K562 (cell line): ENCODE measurements around the gene MIEN1. TPM values are rescaled to one million over a fixed set of nuclear protein-coding genes. Genes with fewer than 3 reads are reported as not detected.

Experiments used
- ATAC-seq: fragments of 200-7000 bp; cut with Tn5 transposase; 3 replicates; pipeline ENCODE4 v1.9.1; 2020; ENCODE audit warnings: moderate library complexity
- BruUV-seq: library from RNA; stranded (reverse); fragments of 400-500 nt; replicated peaks from 2 replicates; lab custom pipeline; 2021; lab: Mats Ljungman, UMichigan
- CTCF ChIA-PET: fragments of 300-600 bp; formaldehyde crosslinking; extraction: SDS; loops from one replicate; lab custom pipeline; 2021; ENCODE audit warnings: low intra/inter-chr PET ratio; lab: Yijun Ruan, JAX
- POLR2A ChIA-PET: fragments of 300-600, 350-650 bp; sonication (Branson Sonifier 250); formaldehyde crosslinking; extraction: SDS; loops from one replicate; lab custom pipeline; 2021; ENCODE audit warnings: antibody characterized with exemption, inconsistent platforms; lab: Yijun Ruan, JAX
- DNase-seq, 4 experiments: peaks; one replicate each; pipeline versions ENCODE4 v3.0.0 to v3.0.0-alpha.2; 2011 to 2018; ENCODE audit warnings: low spot score in 3 of 4, mixed read lengths in 3 of 4; ENCODE audit errors: extremely low read depth in 1 of 4
- FAIRE-seq: peaks from 2 replicates; lab custom pipeline; 2011; peaks lifted over from hg19 to GRCh38; lab: Jason Lieb, UNC
- H2AFZ ChIP-seq: 2 replicates; pipeline ENCODE4 v1.6.0; 2011; ENCODE audit warnings: low read depth, low read length, control low read depth, inconsistent platforms
- H3K27ac ChIP-seq: fragments of 200-600 bp; 3 replicates; pipeline ENCODE4 v1.8.0; 2011; ENCODE audit warnings: low read depth, mild to moderate bottlenecking, control low read depth, inconsistent platforms, low read length, moderate library complexity, mixed read lengths; ENCODE audit errors: extremely low read depth
- H3K27me3 ChIP-seq, 2 experiments: fragments of 300-600 bp in 1 of 2; 2 replicates in 1 of 2; 3 replicates in 1 of 2; pipeline versions ENCODE4 v1.6.0 to v1.8.0; 2011; ENCODE audit warnings: inconsistent platforms in 2 of 2, low read length in 2 of 2, mild to moderate bottlenecking in 1 of 2, mixed read lengths in 1 of 2, moderate library complexity in 1 of 2; ENCODE audit not compliant: control insufficient read depth in 2 of 2, insufficient read depth in 2 of 2
- H3K36me3 ChIP-seq: fragments of 300-600 bp; 3 replicates; pipeline ENCODE4 v1.8.0; 2011; ENCODE audit warnings: mild to moderate bottlenecking, low read length, inconsistent platforms; ENCODE audit not compliant: control insufficient read depth, insufficient read depth
- H3K4me1 ChIP-seq, 2 experiments: fragments of 200-600 bp in 1 of 2; replicated peaks in 1 of 2; 2 replicates in 1 of 2; 3 replicates in 1 of 2; pipeline versions ENCODE4 v1.5.1 to v1.8.0; 2011; ENCODE audit warnings: inconsistent platforms in 2 of 2, low read length in 2 of 2, mild to moderate bottlenecking in 1 of 2, mixed read lengths in 1 of 2, moderate library complexity in 1 of 2; ENCODE audit not compliant: control insufficient read depth in 2 of 2, insufficient read depth in 2 of 2
- H3K4me2 ChIP-seq: 2 replicates; pipeline ENCODE4 v1.6.1; 2011; ENCODE audit warnings: low read length, control low read depth, inconsistent platforms, mixed read lengths; ENCODE audit not compliant: insufficient read depth
- H3K4me3 ChIP-seq: fragments of 200-600 bp; sonication (generic), shearing (Covaris generic); 2 replicates; pipeline ENCODE4 v1.5.1; 2016; ENCODE audit warnings: control low read depth, inconsistent platforms
- H3K79me2 ChIP-seq: fragments of 200-600 bp; 3 replicates; pipeline ENCODE4 v1.8.0; 2011; ENCODE audit warnings: low read length, inconsistent platforms; ENCODE audit not compliant: control insufficient read depth, insufficient read depth
- H3K9ac ChIP-seq, 2 experiments: 2 replicates each; pipeline versions ENCODE4 v1.6.0 to v1.6.1; 2011; ENCODE audit warnings: low read depth in 2 of 2, low read length in 2 of 2, control low read depth in 1 of 2, inconsistent platforms in 1 of 2, mild to moderate bottlenecking in 1 of 2, mixed read lengths in 1 of 2; ENCODE audit not compliant: insufficient read depth in 1 of 2
- H3K9me1 ChIP-seq: one replicate; pipeline ENCODE4 v1.6.0; 2011; ENCODE audit warnings: inconsistent platforms, mild to moderate bottlenecking, low read length, moderate library complexity; ENCODE audit not compliant: control insufficient read depth, insufficient read depth
- H3K9me3 ChIP-seq: replicated peaks from 2 replicates; pipeline ENCODE4 v1.5.1; 2011; ENCODE audit warnings: low read depth, low read length, inconsistent platforms; ENCODE audit not compliant: control insufficient read depth, insufficient read depth
- H4K20me1 ChIP-seq: replicated peaks from 2 replicates; pipeline ENCODE4 v1.6.1; 2011; ENCODE audit warnings: low read length, inconsistent platforms, mixed read lengths; ENCODE audit not compliant: control insufficient read depth, insufficient read depth
- BCOR ChIP-seq: fragments of 450-650 bp; IDR thresholded peaks from 2 replicates; pipeline ENCODE4 v1.6.1; 2016
- CSDE1 ChIP-seq, 2 experiments: fragments of 450-650 bp; IDR thresholded peaks; 2 replicates each; pipeline ENCODE4 v1.6.1; 2016; ENCODE audit warnings: mild to moderate bottlenecking in 1 of 2
- FOXM1 ChIP-seq, 2 experiments: fragments of 450-650 bp in 1 of 2; sonication (generic) in 1 of 2; formaldehyde crosslinking in 1 of 2; IDR thresholded peaks; 2 replicates each; pipeline versions ENCODE4 v1.6.1 to v1.9.0; 2017 to 2022; ENCODE audit warnings: low read depth in 2 of 2, mild to moderate bottlenecking in 2 of 2, missing genetic modification reagents in 1 of 2, moderate library complexity in 1 of 2
- MCM5 ChIP-seq: fragments of 450-650 bp; IDR thresholded peaks from 2 replicates; pipeline ENCODE4 v1.6.1; 2016; ENCODE audit warnings: low read depth
- MCM7 ChIP-seq, 2 experiments: fragments of 450-650 bp; IDR thresholded peaks; 2 replicates each; pipeline ENCODE4 v1.6.1; 2016 to 2018
- MECOM ChIP-seq: fragments of 250-450 bp; sonication (Bioruptor Pico); IDR thresholded peaks from 2 replicates; pipeline ENCODE4 v1.8.0; 2022; ENCODE audit warnings: inconsistent platforms
- SMARCC2 ChIP-seq: fragments of 450-650 bp; IDR thresholded peaks from 2 replicates; pipeline ENCODE4 v1.6.1; 2017; ENCODE audit warnings: antibody characterized with exemption, moderate library complexity, mild to moderate bottlenecking, low read depth
- ZBTB8A ChIP-seq: fragments of 450-650 bp; IDR thresholded peaks from 2 replicates; pipeline ENCODE4 v1.6.1; 2018; ENCODE audit warnings: mild to moderate bottlenecking, moderate library complexity; ENCODE audit not compliant: partially characterized antibody
- ZKSCAN8 ChIP-seq: fragments of 200-800 bp; sonication (Bioruptor generic); IDR thresholded peaks from 2 replicates; pipeline ENCODE4 v1.6.1; 2016; ENCODE audit warnings: missing genetic modification characterization, missing compliant biosample characterization
- ZNF121 ChIP-seq: sonication (generic); formaldehyde crosslinking; conservative IDR thresholded peaks from 2 replicates; pipeline ENCODE4 v1.8.0; 2022; ENCODE audit warnings: missing genetic modification reagents
- WGBS: fragments of 100-300 bp; shearing (Covaris generic); methylation state at CpG from one replicate; pipeline ENCODE4 v1.1.6; 2016; ENCODE audit warnings: low coverage, mixed read lengths; ENCODE audit not compliant: insufficient coverage; ENCODE audit errors: missing lambda C conversion rate; 5-methylcytosine and 5-hydroxymethylcytosine counted together
- in situ Hi-C: fragments of 300-500 bp; cut with MboI; formaldehyde crosslinking; loops from 4 replicates; pipeline ENCODE4 v1.15.0; 2018; ENCODE audit warnings: inconsistent platforms, mixed read lengths
- intact Hi-C: fragments of 100-400 bp; cut with micrococcal nuclease; formaldehyde crosslinking; loops from 2 replicates; pipeline ENCODE4 v1.14.2; 2022
- polyA plus RNA-seq, 8 experiments: library from polyadenylated mRNA; depleted of rRNA in 4 of 8; stranded (reverse) in 5 of 8; unstranded in 3 of 8; fragments of >200 nt; fragmentation: Nextera tagmentation in 2 of 8; fragmentation: Illumina TruSeq in 1 of 8; extraction: Ambion mirVana in 2 of 8; extraction: Trizol in 1 of 8; gene quantifications; 2 replicates each; pipeline versions ENCODE4 v1.2.1 to v1.2.3, GENCODE V29; 2011 to 2014; ENCODE audit warnings: inconsistent platforms in 1 of 8, missing spikeins in 1 of 8
- total RNA-seq, 7 experiments: library from RNA; depleted of rRNA in 6 of 7; stranded (reverse); fragments of >200 nt in 6 of 7; fragmentation: Illumina TruSeq in 2 of 7; extraction: Trizol in 2 of 7; gene quantifications; 2 replicates each; pipeline versions ENCODE4 v1.2.1 to v1.2.3, GENCODE V29; 2011 to 2021; ENCODE audit warnings: low replicate concordance in 1 of 7
- TF ChIP-seq, protein P1 (sequence below), 2 experiments: fragments of 450-650 bp; conservative IDR thresholded peaks; 2 replicates each; pipeline ENCODE4 v1.6.1; 2017; ENCODE audit warnings: mild to moderate bottlenecking in 2 of 2, moderate library complexity in 2 of 2
- TF ChIP-seq, protein P2 (sequence below): fragments of 450-650 bp; formaldehyde crosslinking; IDR thresholded peaks from 2 replicates; pipeline ENCODE4 v1.4.0; 2022; ENCODE audit warnings: missing genetic modification characterization
- TF ChIP-seq, protein P3 (sequence below): fragments of 250-450 bp; sonication (Bioruptor Pico); IDR thresholded peaks from 2 replicates; pipeline ENCODE4 v1.8.0; 2022; ENCODE audit warnings: moderate library complexity, mild to moderate bottlenecking, inconsistent platforms
- TF ChIP-seq, protein P4 (sequence below): fragments of 150-350 bp; IDR thresholded peaks from 2 replicates; pipeline ENCODE4 v1.6.1; 2014; ENCODE audit warnings: low read depth, mild to moderate bottlenecking, low read length, borderline replicate concordance
- TF ChIP-seq, protein P5 (sequence below), 2 experiments: fragments of 450-650 bp; IDR thresholded peaks; 2 replicates each; pipeline ENCODE4 v1.6.1; 2016

MIEN1 gene
- total and polyA plus RNA-seq, 9 of the 15 experiments (the other 6 are each of a cell fraction or from before 2014, with no cell fraction given) = 61.3 to 142 (median 78.9) TPM

DNA sequence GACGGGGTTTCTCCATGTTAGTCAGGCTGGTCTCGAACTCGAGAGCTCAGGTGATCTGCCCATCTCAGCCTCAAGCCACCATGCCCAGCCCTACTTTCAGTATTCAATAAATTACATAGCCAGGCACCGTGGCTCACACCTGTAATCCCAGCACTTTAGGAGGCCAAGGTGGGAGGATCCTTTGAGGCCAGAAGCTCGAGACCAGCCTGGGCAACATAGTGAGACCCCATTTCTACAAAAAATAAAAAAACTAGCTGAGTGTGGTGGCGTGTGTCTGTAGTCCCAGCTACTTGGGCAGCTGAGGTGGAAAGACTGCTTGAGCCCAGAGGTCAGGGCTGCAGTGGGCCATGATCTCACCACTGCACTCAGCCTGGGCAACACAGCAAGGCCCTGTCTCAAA, 8.2 kb downstream of the MIEN1 start:
- peaks cover under 1% of the 10 kb centered on the region; the same call in 1 of the 3 replicates for H3K36me3 ChIP-seq
- no peak for DNase-seq
- POLR2A ChIA-PET = interaction anchor here (0.8 to 1.2 kb wide), 3 partner anchors 12 to 94 kb away, joined by 4 to 5 read pairs (median 4); no protein-coding TSS in a partner anchor
- H2AFZ ChIP-seq = no peak overlapping the region
- peaks cover 6 to 34% of the 10 kb centered on the region in 2 experiments; a peak in 4 of 5 replicates for H3K4me1 ChIP-seq
- FAIRE-seq = no peak
- H3K9me1 ChIP-seq = no peaks in the 10 kb centered on the region
- H3K79me2 ChIP-seq = no peaks in the 10 kb centered on the region
- no peak overlapping the region for H3K9ac ChIP-seq
- H3K4me2 ChIP-seq = no peak overlapping the region
- H3K9me3 ChIP-seq = no peaks in the 10 kb centered on the region
- H3K27me3 ChIP-seq = no peaks in the 10 kb centered on the region
- in situ Hi-C loops = no loop called here
- no peak overlapping the region for H3K4me3 ChIP-seq
- ATAC-seq = no peak
- WGBS = 86% methylated on average over 6 of the region's 6 CpGs
- CTCF ChIA-PET = no interaction called here
- no peaks in the 10 kb centered on the region for H4K20me1 ChIP-seq
- no peak overlapping the region for H3K27ac ChIP-seq
- intact Hi-C loops = no loop called here
- BruUV-seq = no TSS peak
- TF ChIP-seq SMARCC2 (no peak), ZBTB8A (no peak), ZKSCAN8 (CRISPR knock-in tag) (no peak), MECOM (CRISPR knock-in tag) (no peak), BCOR (peak; percentile 48; the same call in 1 of the 2 replicates), FOXM1 (IDR thresholded peaks at IDR 0.05; ENCODE audit: low read depth) (no peak), FOXM1 (CRISPR knock-in tag; IDR thresholded peaks at IDR 0.05; ENCODE audit: low read depth) (no peak), MCM7 (IDR thresholded peaks at IDR 0.05) (no peak), ZNF121 (CRISPR knock-in tag) (peak; percentile 92), CSDE1 (IDR thresholded peaks at IDR 0.05) (no peak), MCM5 (no peak)
- TF ChIP-seq, protein P1, sequence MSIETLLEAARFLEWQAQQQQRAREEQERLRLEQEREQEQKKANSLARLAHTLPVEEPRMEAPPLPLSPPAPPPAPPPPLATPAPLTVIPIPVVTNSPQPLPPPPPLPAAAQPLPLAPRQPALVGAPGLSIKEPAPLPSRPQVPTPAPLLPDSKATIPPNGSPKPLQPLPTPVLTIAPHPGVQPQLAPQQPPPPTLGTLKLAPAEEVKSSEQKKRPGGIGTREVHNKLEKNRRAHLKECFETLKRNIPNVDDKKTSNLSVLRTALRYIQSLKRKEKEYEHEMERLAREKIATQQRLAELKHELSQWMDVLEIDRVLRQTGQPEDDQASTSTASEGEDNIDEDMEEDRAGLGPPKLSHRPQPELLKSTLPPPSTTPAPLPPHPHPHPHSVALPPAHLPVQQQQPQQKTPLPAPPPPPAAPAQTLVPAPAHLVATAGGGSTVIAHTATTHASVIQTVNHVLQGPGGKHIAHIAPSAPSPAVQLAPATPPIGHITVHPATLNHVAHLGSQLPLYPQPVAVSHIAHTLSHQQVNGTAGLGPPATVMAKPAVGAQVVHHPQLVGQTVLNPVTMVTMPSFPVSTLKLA (conservative IDR thresholded peaks at IDR 0.05) = no peak
- TF ChIP-seq, protein P2, sequence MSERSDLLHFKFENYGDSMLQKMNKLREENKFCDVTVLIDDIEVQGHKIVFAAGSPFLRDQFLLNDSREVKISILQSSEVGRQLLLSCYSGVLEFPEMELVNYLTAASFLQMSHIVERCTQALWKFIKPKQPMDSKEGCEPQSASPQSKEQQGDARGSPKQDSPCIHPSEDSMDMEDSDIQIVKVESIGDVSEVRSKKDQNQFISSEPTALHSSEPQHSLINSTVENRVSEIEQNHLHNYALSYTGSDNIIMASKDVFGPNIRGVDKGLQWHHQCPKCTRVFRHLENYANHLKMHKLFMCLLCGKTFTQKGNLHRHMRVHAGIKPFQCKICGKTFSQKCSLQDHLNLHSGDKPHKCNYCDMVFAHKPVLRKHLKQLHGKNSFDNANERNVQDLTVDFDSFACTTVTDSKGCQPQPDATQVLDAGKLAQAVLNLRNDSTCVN (CRISPR knock-in tag) = no peak
- TF ChIP-seq, protein P3, sequence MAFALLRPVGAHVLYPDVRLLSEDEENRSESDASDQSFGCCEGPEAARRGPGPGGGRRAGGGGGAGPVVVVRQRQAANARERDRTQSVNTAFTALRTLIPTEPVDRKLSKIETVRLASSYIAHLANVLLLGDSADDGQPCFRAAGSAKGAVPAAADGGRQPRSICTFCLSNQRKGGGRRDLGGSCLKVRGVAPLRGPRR = no peak
- TF ChIP-seq, protein P4, sequence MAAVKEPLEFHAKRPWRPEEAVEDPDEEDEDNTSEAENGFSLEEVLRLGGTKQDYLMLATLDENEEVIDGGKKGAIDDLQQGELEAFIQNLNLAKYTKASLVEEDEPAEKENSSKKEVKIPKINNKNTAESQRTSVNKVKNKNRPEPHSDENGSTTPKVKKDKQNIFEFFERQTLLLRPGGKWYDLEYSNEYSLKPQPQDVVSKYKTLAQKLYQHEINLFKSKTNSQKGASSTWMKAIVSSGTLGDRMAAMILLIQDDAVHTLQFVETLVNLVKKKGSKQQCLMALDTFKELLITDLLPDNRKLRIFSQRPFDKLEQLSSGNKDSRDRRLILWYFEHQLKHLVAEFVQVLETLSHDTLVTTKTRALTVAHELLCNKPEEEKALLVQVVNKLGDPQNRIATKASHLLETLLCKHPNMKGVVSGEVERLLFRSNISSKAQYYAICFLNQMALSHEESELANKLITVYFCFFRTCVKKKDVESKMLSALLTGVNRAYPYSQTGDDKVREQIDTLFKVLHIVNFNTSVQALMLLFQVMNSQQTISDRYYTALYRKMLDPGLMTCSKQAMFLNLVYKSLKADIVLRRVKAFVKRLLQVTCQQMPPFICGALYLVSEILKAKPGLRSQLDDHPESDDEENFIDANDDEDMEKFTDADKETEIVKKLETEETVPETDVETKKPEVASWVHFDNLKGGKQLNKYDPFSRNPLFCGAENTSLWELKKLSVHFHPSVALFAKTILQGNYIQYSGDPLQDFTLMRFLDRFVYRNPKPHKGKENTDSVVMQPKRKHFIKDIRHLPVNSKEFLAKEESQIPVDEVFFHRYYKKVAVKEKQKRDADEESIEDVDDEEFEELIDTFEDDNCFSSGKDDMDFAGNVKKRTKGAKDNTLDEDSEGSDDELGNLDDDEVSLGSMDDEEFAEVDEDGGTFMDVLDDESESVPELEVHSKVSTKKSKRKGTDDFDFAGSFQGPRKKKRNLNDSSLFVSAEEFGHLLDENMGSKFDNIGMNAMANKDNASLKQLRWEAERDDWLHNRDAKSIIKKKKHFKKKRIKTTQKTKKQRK = no peak
- TF ChIP-seq, protein P5, sequence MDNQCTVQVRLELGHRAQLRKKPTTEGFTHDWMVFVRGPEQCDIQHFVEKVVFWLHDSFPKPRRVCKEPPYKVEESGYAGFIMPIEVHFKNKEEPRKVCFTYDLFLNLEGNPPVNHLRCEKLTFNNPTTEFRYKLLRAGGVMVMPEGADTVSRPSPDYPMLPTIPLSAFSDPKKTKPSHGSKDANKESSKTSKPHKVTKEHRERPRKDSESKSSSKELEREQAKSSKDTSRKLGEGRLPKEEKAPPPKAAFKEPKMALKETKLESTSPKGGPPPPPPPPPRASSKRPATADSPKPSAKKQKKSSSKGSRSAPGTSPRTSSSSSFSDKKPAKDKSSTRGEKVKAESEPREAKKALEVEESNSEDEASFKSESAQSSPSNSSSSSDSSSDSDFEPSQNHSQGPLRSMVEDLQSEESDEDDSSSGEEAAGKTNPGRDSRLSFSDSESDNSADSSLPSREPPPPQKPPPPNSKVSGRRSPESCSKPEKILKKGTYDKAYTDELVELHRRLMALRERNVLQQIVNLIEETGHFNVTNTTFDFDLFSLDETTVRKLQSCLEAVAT (IDR thresholded peaks at IDR 0.05) = no peak
